ENCODE data around the gene TMEM86A.
A peak's percentile ranks its signal among the peaks of the same experiment; 100 is the strongest.

The TMEM86A gene

DNA sequence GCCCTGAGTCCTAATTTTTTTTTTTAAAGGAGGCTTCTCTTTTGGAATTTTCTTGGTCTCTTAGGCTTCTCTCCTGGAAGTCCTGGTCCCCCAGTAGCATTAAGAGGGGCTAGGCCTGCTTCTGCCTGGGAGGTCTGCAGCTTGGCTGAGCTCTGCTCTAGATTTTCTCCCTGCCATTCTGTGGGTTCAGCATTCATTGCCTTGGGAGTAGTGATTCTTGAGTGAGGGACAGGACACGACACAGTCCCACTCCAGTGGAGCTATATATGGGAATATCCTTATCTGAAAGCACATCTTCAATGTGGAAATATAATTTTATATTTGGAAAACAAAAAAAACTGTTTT, 23.7 kb downstream of the TMEM86A start:
- H3K36me3 ChIP-seq (ENCODE audit: control insufficient read depth in 2 of 2, insufficient read depth in 2 of 2, low read length in 2 of 2), result no peaks in the 10 kb centered on the region
- peak overlapping the region in 1 of 2 donors; percentile 75 for H3K4me3 ChIP-seq (ENCODE audit: low read length in 2 of 2)
- no peaks in the 10 kb centered on the region for H3K27me3 ChIP-seq (ENCODE audit: control insufficient read depth in 2 of 2, insufficient read depth in 2 of 2, low read length in 2 of 2)
- H3K27ac ChIP-seq (ENCODE audit: low read depth in 2 of 2, low read length in 2 of 2), result no peak overlapping the region
- H3K9ac ChIP-seq (ENCODE audit: low read depth in 1 of 2, low read length in 2 of 2), result no peak overlapping the region
- no peaks in the 10 kb centered on the region for H3K9me3 ChIP-seq (ENCODE audit: control insufficient read depth in 2 of 2, low read length in 2 of 2)
- H3K4me1 ChIP-seq (ENCODE audit: control insufficient read depth in 2 of 2, insufficient read depth in 2 of 2, low read length in 2 of 2), result peaks cover 8 to 10% of the 10 kb centered on the region in 2 donors

DNA sequence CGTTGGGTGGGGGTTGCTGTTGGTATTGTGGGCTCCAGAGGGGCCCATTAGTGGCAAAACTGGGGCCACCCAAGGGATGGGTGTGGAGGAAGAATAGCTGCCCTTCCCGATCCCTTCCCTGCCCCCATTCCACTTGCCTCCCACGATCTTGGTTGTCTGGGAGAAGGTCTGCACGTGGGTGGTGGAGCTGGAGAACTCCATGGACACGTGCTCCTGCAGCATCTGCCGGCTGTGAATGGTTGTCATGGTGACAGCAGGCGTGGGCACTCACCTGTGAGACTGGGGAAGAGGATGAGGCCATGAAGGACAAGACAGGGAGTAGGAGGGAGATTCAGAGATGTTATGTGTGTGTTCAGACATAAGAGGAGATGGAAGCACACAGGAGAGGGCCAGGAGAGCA, 25.4 kb downstream of the TMEM86A start:
- Histone ChIP-seq H3K9ac (ENCODE audit: low read depth in 1 of 2, low read length in 2 of 2) (no peak overlapping the region), H3K9me3 (ENCODE audit: control insufficient read depth in 2 of 2, low read length in 2 of 2) (no peaks in the 10 kb centered on the region), H3K4me1 (ENCODE audit: control insufficient read depth in 2 of 2, insufficient read depth in 2 of 2, low read length in 2 of 2) (peaks cover 8 to 10% of the 10 kb centered on the region in 2 donors), H3K4me3 (ENCODE audit: low read length in 2 of 2) (no peak overlapping the region), H3K27me3 (ENCODE audit: control insufficient read depth in 2 of 2, insufficient read depth in 2 of 2, low read length in 2 of 2) (no peaks in the 10 kb centered on the region), H3K27ac (ENCODE audit: low read depth in 2 of 2, low read length in 2 of 2) (no peak overlapping the region), H3K36me3 (ENCODE audit: control insufficient read depth in 2 of 2, insufficient read depth in 2 of 2, low read length in 2 of 2) (no peaks in the 10 kb centered on the region)

DNA sequence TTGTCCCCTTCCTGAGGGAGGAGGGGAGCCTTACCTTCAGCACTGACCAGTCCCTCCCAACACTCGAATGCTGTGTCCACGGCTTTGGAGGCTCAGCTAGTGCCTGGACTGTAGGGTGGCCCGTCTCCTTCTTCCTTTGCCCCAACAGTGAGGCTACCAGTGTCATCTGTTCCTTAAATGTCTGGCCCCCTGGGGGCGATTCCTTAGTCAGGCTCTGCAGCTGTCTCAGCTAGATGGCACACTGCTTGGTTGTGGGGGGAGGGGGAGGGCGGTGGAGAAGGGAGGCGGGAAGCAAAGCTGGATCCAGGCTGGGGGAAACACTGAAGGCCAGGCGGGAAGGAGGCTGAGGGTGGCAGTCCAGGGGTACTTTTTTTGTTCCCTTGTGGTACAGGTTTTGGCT, 27.5 kb downstream of the TMEM86A start, which contains the start of gene IGSF22:
Gene IGSF22, minus strand, starts transcription at position 149 of the 400 bp plus-strand sequence. CDS start 1,952 bp downstream, outside the sequence.
- Histone ChIP-seq H3K9ac (ENCODE audit: low read depth in 1 of 2, low read length in 2 of 2) (no peak within 1 kb of the TSS), H3K27ac (ENCODE audit: low read depth in 2 of 2, low read length in 2 of 2) (no peak within 1 kb of the TSS), H3K27me3 (ENCODE audit: control insufficient read depth in 2 of 2, insufficient read depth in 2 of 2, low read length in 2 of 2) (no peaks in the 10 kb centered on the region), H3K9me3 (ENCODE audit: control insufficient read depth in 2 of 2, low read length in 2 of 2) (no peaks in the 10 kb centered on the region), H3K36me3 (ENCODE audit: control insufficient read depth in 2 of 2, insufficient read depth in 2 of 2, low read length in 2 of 2) (no peaks in the 10 kb centered on the region), H3K4me3 (ENCODE audit: low read length in 2 of 2) (no peak within 1 kb of the TSS), H3K4me1 (ENCODE audit: control insufficient read depth in 2 of 2, insufficient read depth in 2 of 2, low read length in 2 of 2) (peaks cover 8% of the 10 kb centered on the region in 2 donors)

DNA sequence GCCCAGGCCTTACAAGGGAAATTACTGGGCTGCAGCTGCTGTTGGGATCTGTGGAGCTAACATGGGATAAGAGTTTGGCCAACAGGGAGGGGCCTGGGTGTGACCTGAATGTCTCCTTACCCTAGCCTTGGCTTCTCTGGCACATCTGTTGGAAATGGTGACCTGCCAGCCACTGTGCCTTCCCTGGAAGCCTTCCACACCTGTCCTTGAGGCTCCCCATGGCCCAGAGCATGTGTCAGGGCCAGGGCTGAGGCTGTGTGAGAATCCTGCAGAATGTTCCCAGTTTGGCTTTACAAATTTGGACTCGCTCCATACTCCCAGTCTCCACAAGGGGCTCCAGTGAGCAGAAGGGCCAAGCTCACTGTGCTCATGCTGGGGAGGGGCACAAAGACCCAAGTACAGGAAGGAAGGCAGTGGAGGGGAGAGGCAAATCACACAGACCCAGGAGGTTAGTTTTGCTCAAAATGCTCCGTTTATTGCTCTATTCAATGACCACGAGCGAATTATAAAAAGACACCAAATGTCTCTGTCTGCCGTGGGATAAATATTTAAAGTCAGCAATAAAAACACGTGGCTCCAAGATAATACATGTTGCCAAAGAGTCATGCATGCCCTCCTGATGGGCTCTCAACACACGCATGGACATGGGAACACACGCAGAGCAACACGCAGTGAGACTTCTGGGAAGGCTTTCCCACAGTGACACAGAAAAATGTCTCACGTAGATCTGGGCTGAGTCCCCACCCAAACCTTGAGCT, 29.1 kb downstream of the TMEM86A start:
- Histone ChIP-seq H3K9me3 (ENCODE audit: control insufficient read depth in 2 of 2, low read length in 2 of 2) (no peaks in the 10 kb centered on the region), H3K9ac (ENCODE audit: low read depth in 1 of 2, low read length in 2 of 2) (no peak overlapping the region), H3K27ac (ENCODE audit: low read depth in 2 of 2, low read length in 2 of 2) (no peak overlapping the region), H3K27me3 (ENCODE audit: control insufficient read depth in 2 of 2, insufficient read depth in 2 of 2, low read length in 2 of 2) (no peaks in the 10 kb centered on the region), H3K4me1 (ENCODE audit: control insufficient read depth in 2 of 2, insufficient read depth in 2 of 2, low read length in 2 of 2) (no peaks in the 10 kb centered on the region), H3K4me3 (ENCODE audit: low read length in 2 of 2) (no peak overlapping the region), H3K36me3 (ENCODE audit: control insufficient read depth in 2 of 2, insufficient read depth in 2 of 2, low read length in 2 of 2) (no peaks in the 10 kb centered on the region)

DNA sequence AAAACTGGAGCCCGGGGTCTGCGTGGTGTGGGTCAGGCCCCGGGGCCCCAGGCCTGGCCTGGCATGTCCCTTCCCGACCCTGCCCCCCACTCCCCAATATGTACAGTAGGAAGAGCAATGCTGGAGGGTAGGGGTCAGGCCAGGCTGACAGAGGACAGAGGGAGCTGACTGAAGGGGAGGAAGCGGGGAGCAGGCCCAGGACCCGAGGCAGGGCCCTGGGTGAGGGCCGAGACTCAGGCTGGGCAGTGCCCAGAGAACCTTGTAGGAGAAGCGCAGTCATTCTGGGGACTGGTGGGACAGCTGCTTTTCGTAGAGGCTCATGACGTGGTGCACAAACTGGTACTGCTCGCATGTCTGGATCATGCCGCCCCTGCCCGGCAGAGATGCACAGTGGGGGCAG, 30.1 kb downstream of the TMEM86A start:
- H3K9me3 ChIP-seq (ENCODE audit: control insufficient read depth in 2 of 2, low read length in 2 of 2), result no peaks in the 10 kb centered on the region
- no peak overlapping the region for H3K9ac ChIP-seq (ENCODE audit: low read depth in 1 of 2, low read length in 2 of 2)
- H3K4me3 ChIP-seq (ENCODE audit: low read length in 2 of 2), result no peak overlapping the region
- no peak overlapping the region for H3K27ac ChIP-seq (ENCODE audit: low read depth in 2 of 2, low read length in 2 of 2)
- no peaks in the 10 kb centered on the region for H3K27me3 ChIP-seq (ENCODE audit: control insufficient read depth in 2 of 2, insufficient read depth in 2 of 2, low read length in 2 of 2)
- H3K36me3 ChIP-seq (ENCODE audit: control insufficient read depth in 2 of 2, insufficient read depth in 2 of 2, low read length in 2 of 2), result no peaks in the 10 kb centered on the region
- H3K4me1 ChIP-seq (ENCODE audit: control insufficient read depth in 2 of 2, insufficient read depth in 2 of 2, low read length in 2 of 2), result no peaks in the 10 kb centered on the region

DNA sequence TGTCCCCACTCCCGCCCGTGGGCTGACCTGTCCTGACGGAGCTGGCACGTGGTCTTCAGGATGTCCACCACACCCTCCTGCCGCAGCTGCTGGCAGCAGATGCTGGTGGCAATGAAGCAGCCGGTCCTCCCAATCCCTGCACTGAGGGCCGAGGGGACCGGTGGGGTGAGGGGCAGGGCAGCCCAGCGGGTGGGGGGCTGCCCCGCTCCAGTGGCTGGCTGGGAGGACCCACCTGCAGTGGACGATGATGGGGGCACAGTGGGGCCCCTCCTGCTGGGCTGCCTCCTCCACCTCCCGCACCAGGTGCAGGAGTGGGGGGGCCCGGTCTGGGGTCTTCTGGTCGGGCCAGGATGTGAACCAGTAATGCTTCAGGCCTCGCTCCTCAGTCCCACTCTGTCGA, 30.8 kb downstream of the TMEM86A start:
- no peak overlapping the region for H3K4me3 ChIP-seq (ENCODE audit: low read length in 2 of 2)
- no peaks in the 10 kb centered on the region for H3K36me3 ChIP-seq (ENCODE audit: control insufficient read depth in 2 of 2, insufficient read depth in 2 of 2, low read length in 2 of 2)
- H3K9me3 ChIP-seq (ENCODE audit: control insufficient read depth in 2 of 2, low read length in 2 of 2), result no peaks in the 10 kb centered on the region
- H3K4me1 ChIP-seq (ENCODE audit: control insufficient read depth in 2 of 2, insufficient read depth in 2 of 2, low read length in 2 of 2), result no peaks in the 10 kb centered on the region
- H3K27me3 ChIP-seq (ENCODE audit: control insufficient read depth in 2 of 2, insufficient read depth in 2 of 2, low read length in 2 of 2), result no peaks in the 10 kb centered on the region
- H3K27ac ChIP-seq (ENCODE audit: low read depth in 2 of 2, low read length in 2 of 2), result no peak overlapping the region
- no peak overlapping the region for H3K9ac ChIP-seq (ENCODE audit: low read depth in 1 of 2, low read length in 2 of 2)

DNA sequence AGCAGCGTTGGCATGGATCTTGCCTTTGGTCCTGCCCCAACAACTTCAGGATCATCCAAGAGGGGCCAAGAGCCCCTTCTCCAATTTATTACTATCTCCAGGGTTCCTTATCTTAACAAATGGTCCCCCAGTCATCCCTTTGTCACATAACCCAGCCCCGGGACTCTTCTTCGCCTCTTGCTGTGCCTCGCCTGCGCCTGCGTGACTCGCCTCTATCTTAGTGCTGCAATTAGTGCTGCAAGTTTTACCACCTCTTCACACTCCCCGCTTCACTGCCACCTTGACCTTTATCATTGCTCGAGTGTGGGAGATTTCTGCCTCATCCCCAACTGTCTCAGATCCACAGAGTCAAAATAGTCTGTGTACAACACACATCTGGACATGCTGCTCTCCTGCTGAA, 31.4 kb downstream of the TMEM86A start:
- no peak overlapping the region for H3K9ac ChIP-seq (ENCODE audit: low read depth in 1 of 2, low read length in 2 of 2)
- H3K9me3 ChIP-seq (ENCODE audit: control insufficient read depth in 2 of 2, low read length in 2 of 2), result no peaks in the 10 kb centered on the region
- no peaks in the 10 kb centered on the region for H3K4me1 ChIP-seq (ENCODE audit: control insufficient read depth in 2 of 2, insufficient read depth in 2 of 2, low read length in 2 of 2)
- H3K27me3 ChIP-seq (ENCODE audit: control insufficient read depth in 2 of 2, insufficient read depth in 2 of 2, low read length in 2 of 2), result no peaks in the 10 kb centered on the region
- H3K27ac ChIP-seq (ENCODE audit: low read depth in 2 of 2, low read length in 2 of 2), result no peak overlapping the region
- H3K4me3 ChIP-seq (ENCODE audit: low read length in 2 of 2), result no peak overlapping the region
- no peaks in the 10 kb centered on the region for H3K36me3 ChIP-seq (ENCODE audit: control insufficient read depth in 2 of 2, insufficient read depth in 2 of 2, low read length in 2 of 2)

DNA sequence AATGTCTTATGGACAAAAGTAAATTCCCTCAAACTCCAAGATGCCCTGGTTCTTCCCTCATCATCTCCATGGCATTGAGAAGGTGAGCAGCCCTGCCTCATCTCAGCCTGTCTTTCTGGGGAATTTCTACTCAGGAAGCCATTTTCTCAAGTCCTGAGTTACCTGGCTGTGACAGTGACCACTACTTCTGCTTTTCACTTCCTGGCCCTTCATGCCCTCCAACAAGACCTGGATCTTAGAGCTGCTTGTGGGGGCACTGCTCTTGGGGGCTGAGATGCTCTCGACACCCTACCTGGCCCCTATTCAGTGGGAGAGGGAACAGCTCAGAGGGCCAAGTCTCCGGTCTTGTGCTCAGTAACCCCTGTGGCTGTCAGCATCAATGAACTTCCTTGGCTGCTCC, 32.9 kb downstream of the TMEM86A start:
- Histone ChIP-seq H3K4me1 (ENCODE audit: control insufficient read depth in 2 of 2, insufficient read depth in 2 of 2, low read length in 2 of 2) (no peaks in the 10 kb centered on the region), H3K27ac (ENCODE audit: low read depth in 2 of 2, low read length in 2 of 2) (no peak overlapping the region), H3K27me3 (ENCODE audit: control insufficient read depth in 2 of 2, insufficient read depth in 2 of 2, low read length in 2 of 2) (no peaks in the 10 kb centered on the region), H3K9ac (ENCODE audit: low read depth in 1 of 2, low read length in 2 of 2) (no peak overlapping the region), H3K36me3 (ENCODE audit: control insufficient read depth in 2 of 2, insufficient read depth in 2 of 2, low read length in 2 of 2) (no peaks in the 10 kb centered on the region), H3K4me3 (ENCODE audit: low read length in 2 of 2) (no peak overlapping the region), H3K9me3 (ENCODE audit: control insufficient read depth in 2 of 2, low read length in 2 of 2) (no peaks in the 10 kb centered on the region)

DNA sequence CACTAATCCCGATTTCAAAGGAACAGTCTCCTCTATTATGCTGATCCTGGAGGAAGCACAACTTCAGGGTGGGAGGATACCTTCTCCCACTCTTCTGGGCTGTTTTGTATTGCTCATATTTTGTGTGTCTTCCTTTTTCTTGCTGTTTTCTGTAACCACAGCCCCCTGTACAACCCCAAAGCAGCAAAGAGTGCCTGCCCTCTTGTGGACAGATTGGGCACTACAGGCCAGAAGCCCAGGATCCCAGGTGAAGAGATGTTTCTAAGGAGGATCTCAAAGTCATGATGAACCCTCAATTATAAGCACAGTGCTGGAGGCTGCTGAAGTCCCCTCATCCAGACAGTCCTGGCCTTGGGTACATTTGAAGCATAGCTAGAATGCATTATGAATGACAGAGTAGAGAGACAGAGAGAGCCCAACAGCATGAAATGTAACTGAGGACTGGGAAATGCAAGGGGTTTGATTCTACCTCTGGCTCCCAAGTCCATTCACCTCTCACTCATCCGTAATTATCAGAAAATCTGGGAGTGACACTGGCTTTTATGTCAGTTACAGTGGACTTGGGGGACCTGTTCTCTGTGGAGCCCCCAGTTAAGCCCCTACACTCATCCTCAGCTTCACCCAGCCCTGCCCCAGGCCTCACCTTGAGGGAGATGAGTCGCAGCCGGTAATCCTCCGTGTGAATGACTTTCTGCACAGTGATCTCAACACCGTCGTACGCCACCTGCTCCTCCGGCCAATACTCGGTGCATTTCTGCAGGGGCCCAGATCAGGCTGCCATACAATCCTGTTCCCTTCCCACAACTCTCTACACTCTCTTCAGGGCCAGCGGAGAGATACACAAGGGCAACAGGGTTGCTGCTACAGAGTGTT, 33.6 kb downstream of the TMEM86A start:
- Histone ChIP-seq H3K27me3 (ENCODE audit: control insufficient read depth in 2 of 2, insufficient read depth in 2 of 2, low read length in 2 of 2) (no peaks in the 10 kb centered on the region), H3K27ac (ENCODE audit: low read depth in 2 of 2, low read length in 2 of 2) (no peak overlapping the region), H3K4me1 (ENCODE audit: control insufficient read depth in 2 of 2, insufficient read depth in 2 of 2, low read length in 2 of 2) (no peaks in the 10 kb centered on the region), H3K9me3 (ENCODE audit: control insufficient read depth in 2 of 2, low read length in 2 of 2) (no peaks in the 10 kb centered on the region), H3K4me3 (ENCODE audit: low read length in 2 of 2) (no peak overlapping the region), H3K36me3 (ENCODE audit: control insufficient read depth in 2 of 2, insufficient read depth in 2 of 2, low read length in 2 of 2) (no peaks in the 10 kb centered on the region), H3K9ac (ENCODE audit: low read depth in 1 of 2, low read length in 2 of 2) (no peak overlapping the region)

DNA sequence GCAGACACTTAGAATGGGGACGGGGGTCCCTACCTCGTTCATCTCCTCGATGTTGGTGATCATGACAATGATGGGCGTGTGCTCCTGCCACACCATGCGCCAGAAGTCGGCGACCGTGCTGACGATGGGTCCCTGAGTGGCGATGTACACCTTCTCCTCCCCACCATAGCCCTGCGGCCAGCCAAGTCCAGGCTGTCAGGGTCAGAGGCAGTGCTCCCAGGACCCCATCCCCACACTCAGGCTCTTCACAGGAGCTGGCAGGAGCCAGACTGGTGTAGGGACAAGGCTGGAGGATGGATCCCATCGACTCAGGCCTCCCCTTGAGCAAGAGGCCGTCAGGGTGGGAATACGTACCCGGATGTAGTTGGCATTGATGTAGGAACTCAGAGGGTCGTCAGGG, 34.6 kb downstream of the TMEM86A start:
- no peaks in the 10 kb centered on the region for H3K36me3 ChIP-seq (ENCODE audit: control insufficient read depth in 2 of 2, insufficient read depth in 2 of 2, low read length in 2 of 2)
- no peaks in the 10 kb centered on the region for H3K4me1 ChIP-seq (ENCODE audit: control insufficient read depth in 2 of 2, insufficient read depth in 2 of 2, low read length in 2 of 2)
- H3K9me3 ChIP-seq (ENCODE audit: control insufficient read depth in 2 of 2, low read length in 2 of 2), result no peaks in the 10 kb centered on the region
- no peak overlapping the region for H3K27ac ChIP-seq (ENCODE audit: low read depth in 2 of 2, low read length in 2 of 2)
- H3K9ac ChIP-seq (ENCODE audit: low read depth in 1 of 2, low read length in 2 of 2), result no peak overlapping the region
- no peak overlapping the region for H3K4me3 ChIP-seq (ENCODE audit: low read length in 2 of 2)
- no peaks in the 10 kb centered on the region for H3K27me3 ChIP-seq (ENCODE audit: control insufficient read depth in 2 of 2, insufficient read depth in 2 of 2, low read length in 2 of 2)

Measured in mucosa of rectum (tissue), 2 donors.